A673 (cell line): ENCODE measurements around the gene F13B.

Experiments
- EZH2 ChIP-seq: fragments of 200-600 bp; sonication (generic); IDR thresholded peaks from 2 replicates; pipeline ENCODE4 v1.6.1; 2017; ENCODE audit warnings: borderline replicate concordance, low read depth, mild to moderate bottlenecking, mixed read lengths, antibody characterized with exemption, low read length; ENCODE audit not compliant: poor library complexity, severe bottlenecking
- TF ChIP-seq, protein P1 (sequence below): fragments of 300-800, 200-600 bp; sonication (generic); conservative IDR thresholded peaks from 2 replicates; pipeline ENCODE4 v1.5.1; 2017; ENCODE audit warnings: low read depth, mild to moderate bottlenecking, antibody characterized with exemption, low read length, moderate library complexity, mixed read lengths

DNA sequence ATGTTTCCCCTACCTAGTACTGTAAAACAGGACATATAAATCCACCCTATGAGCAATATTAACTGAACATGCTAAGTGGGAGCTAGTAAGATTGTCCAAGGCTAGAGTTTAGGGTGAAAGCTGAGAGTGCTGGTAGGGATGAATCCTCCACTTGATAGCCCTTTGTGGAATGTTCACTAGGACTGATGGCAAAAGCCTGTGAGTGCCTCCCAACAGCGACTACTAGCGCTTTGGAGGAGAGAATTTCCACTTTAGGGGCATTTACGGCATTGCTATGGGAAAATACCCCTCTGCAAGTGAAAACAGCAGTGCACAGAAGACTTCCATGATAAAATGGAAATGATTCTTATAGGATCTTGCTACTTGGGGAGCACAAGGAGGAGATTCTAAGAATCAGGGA is 53.8 kb downstream of the F13B start:
- TF ChIP-seq, protein P1, sequence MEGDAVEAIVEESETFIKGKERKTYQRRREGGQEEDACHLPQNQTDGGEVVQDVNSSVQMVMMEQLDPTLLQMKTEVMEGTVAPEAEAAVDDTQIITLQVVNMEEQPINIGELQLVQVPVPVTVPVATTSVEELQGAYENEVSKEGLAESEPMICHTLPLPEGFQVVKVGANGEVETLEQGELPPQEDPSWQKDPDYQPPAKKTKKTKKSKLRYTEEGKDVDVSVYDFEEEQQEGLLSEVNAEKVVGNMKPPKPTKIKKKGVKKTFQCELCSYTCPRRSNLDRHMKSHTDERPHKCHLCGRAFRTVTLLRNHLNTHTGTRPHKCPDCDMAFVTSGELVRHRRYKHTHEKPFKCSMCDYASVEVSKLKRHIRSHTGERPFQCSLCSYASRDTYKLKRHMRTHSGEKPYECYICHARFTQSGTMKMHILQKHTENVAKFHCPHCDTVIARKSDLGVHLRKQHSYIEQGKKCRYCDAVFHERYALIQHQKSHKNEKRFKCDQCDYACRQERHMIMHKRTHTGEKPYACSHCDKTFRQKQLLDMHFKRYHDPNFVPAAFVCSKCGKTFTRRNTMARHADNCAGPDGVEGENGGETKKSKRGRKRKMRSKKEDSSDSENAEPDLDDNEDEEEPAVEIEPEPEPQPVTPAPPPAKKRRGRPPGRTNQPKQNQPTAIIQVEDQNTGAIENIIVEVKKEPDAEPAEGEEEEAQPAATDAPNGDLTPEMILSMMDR = no peak
- no peak for TF ChIP-seq EZH2
